ENCODE data around the gene RELB. TPM values are rescaled to one million over a fixed set of nuclear protein-coding genes. Genes with fewer than 3 reads are reported as not detected.

RELB gene
- total and polyA plus RNA-seq, 9 of the 15 experiments (the other 6 are each of a cell fraction or from before 2014, with no cell fraction given): 0.15 to 1.1 (median 0.28) TPM; not detected in 2

- TF ChIP-seq ZNF57 (CRISPR knock-in tag; IDR thresholded peaks at IDR 0.05) (no peak), IRF2 (CRISPR knock-in tag; IDR thresholded peaks at IDR 0.05) (no peak), THAP12 (CRISPR knock-in tag; IDR thresholded peaks at IDR 0.05) (no peak), NKRF (IDR thresholded peaks at IDR 0.05; ENCODE audit: borderline replicate concordance) (no peak), RBBP5 (IDR thresholded peaks at IDR 0.05; ENCODE audit: borderline replicate concordance, insufficient read depth, low read length, poor library complexity, severe bottlenecking) (peak; percentile 42), TRIM28 (IDR thresholded peaks at IDR 0.05) (no peak), NR2C2 (CRISPR knock-in tag; IDR thresholded peaks at IDR 0.05) (no peak), NR2C2 (tag; IDR thresholded peaks at IDR 0.05) (no peak), RNF219 (CRISPR knock-in tag; IDR thresholded peaks at IDR 0.05) (no peak), CREB1 (IDR thresholded peaks at IDR 0.05) (no peak), CREB1 (CRISPR knock-in tag; IDR thresholded peaks at IDR 0.05) (no peak), PCBP1 (IDR thresholded peaks at IDR 0.05; ENCODE audit: low read depth, low read length, poor library complexity, severe bottlenecking) (no peak), ZNF140 (CRISPR knock-in tag; IDR thresholded peaks at IDR 0.05) (no peak), ZNF253 (CRISPR knock-in tag; conservative IDR thresholded peaks at IDR 0.05) (no peak), MTA2 (IDR thresholded peaks at IDR 0.05; ENCODE audit: low read depth) (no peak), RFX5 (IDR thresholded peaks at IDR 0.05; ENCODE audit: low read depth, low read length) (no peak), TRIM24 (IDR thresholded peaks at IDR 0.05) (no peak), NFE2 (IDR thresholded peaks at IDR 0.05; ENCODE audit: low read depth) (no peak), ZNF77 (CRISPR knock-in tag; IDR thresholded peaks at IDR 0.05) (no peak), TOE1 (IDR thresholded peaks at IDR 0.05; ENCODE audit: borderline replicate concordance) (no peak), TOE1 (CRISPR knock-in tag; IDR thresholded peaks at IDR 0.05; ENCODE audit: borderline replicate concordance, low read depth) (0 out of 2 replicates have a peak, but pooled peaks have one; percentile 23)
Observed at GRCh38 chr19:44955505-44956439, 45.5 kb upstream of the RELB start (continued).

All from K562 (cell line).